GM12891 (cell line): ENCODE data around the gene MAP1S.

ENCODE experiments used
- POLR2A ChIP-seq: IDR thresholded peaks from 2 replicates; pipeline ENCODE4 v1.6.1; 2011; ENCODE audit warnings: low read depth, low read length, control low read depth
- POLR2AphosphoS5 ChIP-seq: IDR thresholded peaks from 2 replicates; pipeline ENCODE4 v1.6.1; 2011; ENCODE audit warnings: low read depth, low read length, control low read depth

GRCh38 chr19:17685451-17686022 lies 33.7 kb upstream of the MAP1S start:
- TF ChIP-seq POLR2A (no peak), POLR2AphosphoS5 (no peak)
